Activated CD8-positive, alpha-beta memory T cell treated with anti-CD3 and anti-CD28 coated beads, Interleukin-2, amount 50 U/mL, for 24 hours (primary cell): Measurements from ENCODE around the gene PPP4R3A.
"Not testable (repeated sequence)": the region's sequence is repeated elsewhere in the genome, so short reads cannot be mapped to it uniquely, and the experiment has no call there.

Experiments used
- DNase-seq: peaks from one replicate; pipeline ENCODE4 v3.0.0-alpha.2; 2020; ENCODE audit errors: extremely low read depth

The PPP4R3A gene

GRCh38 chr14:91409240-91409639, 100.9 kb downstream of the PPP4R3A start:
- DNase-seq: not testable (repeated sequence)
